H1 (cell line): ENCODE measurements around the gene BEAN1. TPM values are rescaled to one million over a fixed set of nuclear protein-coding genes. Genes with fewer than 3 reads are reported as not detected.
A peak's percentile ranks its signal among the peaks of the same experiment; 100 is the strongest.

Experiments
- CTCF ChIA-PET: fragments of 300-600 bp; sonication (Branson Sonifier 250); formaldehyde crosslinking; loops from one replicate; lab custom pipeline; 2021; ENCODE audit not compliant: partially characterized antibody; lab: Charles Lee
- POLR2A ChIA-PET: fragments of 300-600 bp; sonication (Branson Sonifier 250); formaldehyde crosslinking; loops from one replicate; lab custom pipeline; 2021; ENCODE audit warnings: inconsistent platforms; ENCODE audit not compliant: partially characterized antibody; lab: Charles Lee
- DNase-seq, 2 experiments: peaks; one replicate each; pipeline versions ENCODE4 v3.0.0 to v3.0.0-alpha.2; 2010 to 2022; ENCODE audit warnings: low spot score in 2 of 2, low read depth in 1 of 2, mixed read lengths in 1 of 2
- FAIRE-seq: peaks from 2 replicates; lab custom pipeline; 2011; peaks lifted over from hg19 to GRCh38; lab: Jason Lieb, UNC
- H2AFZ ChIP-seq: 2 replicates; pipeline ENCODE4 v1.8.1; 2012; ENCODE audit warnings: low read length, inconsistent platforms
- H2AK5ac ChIP-seq: 2 replicates; pipeline ENCODE4 v1.6.1; 2013; ENCODE audit warnings: low read depth, low read length
- H2BK120ac ChIP-seq: replicated peaks from 2 replicates; pipeline ENCODE3; 2013; ENCODE audit warnings: low read depth, low read length, inconsistent platforms
- H2BK12ac ChIP-seq: 2 replicates; pipeline ENCODE4 v1.6.1; 2013; ENCODE audit warnings: low read depth, low read length
- H2BK15ac ChIP-seq: 2 replicates; pipeline ENCODE4 v1.6.1; 2013; ENCODE audit warnings: low read length
- H2BK20ac ChIP-seq: 2 replicates; pipeline ENCODE4 v1.6.1; 2013; ENCODE audit warnings: low read length
- H2BK5ac ChIP-seq: 2 replicates; pipeline ENCODE4 v1.6.1; 2013; ENCODE audit warnings: low read depth, low read length
- H3K14ac ChIP-seq: 2 replicates; pipeline ENCODE4 v1.6.1; 2013; ENCODE audit warnings: inconsistent platforms; ENCODE audit not compliant: insufficient read length
- H3K18ac ChIP-seq: 2 replicates; pipeline ENCODE4 v1.6.1; 2013; ENCODE audit warnings: low read length; ENCODE audit errors: extremely low read depth
- H3K23ac ChIP-seq: 2 replicates; pipeline ENCODE4 v1.6.1; 2013; ENCODE audit warnings: inconsistent platforms; ENCODE audit not compliant: insufficient read length
- H3K23me2 ChIP-seq: 2 replicates; pipeline ENCODE4 v1.6.1; 2013; ENCODE audit warnings: low read depth, low read length
- H3K27ac ChIP-seq: 2 replicates; pipeline ENCODE4 v1.6.1; 2011; ENCODE audit warnings: low read depth, low read length, inconsistent platforms
- H3K27me3 ChIP-seq, 4 experiments: replicated peaks in 1 of 4; 1 replicate in 1 of 4; 2 replicates in 3 of 4; pipeline versions ENCODE4 v1.6.1 to v1.8.1; 2011 to 2013; ENCODE audit warnings: low read length in 3 of 4, mild to moderate bottlenecking in 3 of 4, inconsistent platforms in 2 of 4, mixed read lengths in 2 of 4, moderate library complexity in 1 of 4; ENCODE audit not compliant: control insufficient read depth in 3 of 4, insufficient read depth in 3 of 4; ENCODE audit errors: extremely low read depth in 1 of 4
- H3K36me3 ChIP-seq, 4 experiments: 2 replicates each; pipeline versions ENCODE4 v1.6.1 to v1.8.1; 2011 to 2013; ENCODE audit warnings: mild to moderate bottlenecking in 4 of 4, low read length in 3 of 4, moderate library complexity in 2 of 4, control low read depth in 1 of 4, inconsistent platforms in 1 of 4; ENCODE audit not compliant: insufficient read depth in 4 of 4, control insufficient read depth in 2 of 4
- H3K4ac ChIP-seq: replicated peaks from 2 replicates; pipeline ENCODE3; 2013; ENCODE audit warnings: low read length, low read depth, mixed read lengths, inconsistent platforms; ENCODE audit not compliant: insufficient read length
- H3K4me1 ChIP-seq, 4 experiments: replicated peaks in 1 of 4; 1 replicate in 1 of 4; 2 replicates in 3 of 4; pipeline versions ENCODE4 v1.6.1 to v1.8.1; 2011 to 2013; ENCODE audit warnings: low read length in 3 of 4, inconsistent platforms in 2 of 4, mixed read lengths in 1 of 4; ENCODE audit not compliant: insufficient read depth in 4 of 4, control insufficient read depth in 3 of 4
- H3K4me2 ChIP-seq, 2 experiments: 2 replicates each; pipeline versions ENCODE4 v1.6.1 to v1.8.1; 2011 to 2013; ENCODE audit warnings: low read depth in 2 of 2, low read length in 2 of 2, control low read depth in 1 of 2, inconsistent platforms in 1 of 2, mild to moderate bottlenecking in 1 of 2; ENCODE audit not compliant: insufficient read depth in 1 of 2
- H3K4me3 ChIP-seq, 4 experiments: fragments of 200-600, 300-600 bp in 1 of 4; sonication (generic), shearing (Covaris generic), sonication (Bioruptor Twin) in 1 of 4; 2 replicates each; pipeline versions ENCODE4 v1.5.1 to v1.8.1; 2011 to 2016; ENCODE audit warnings: low read length in 4 of 4, low read depth in 3 of 4, control low read depth in 2 of 4, inconsistent platforms in 2 of 4, mild to moderate bottlenecking in 2 of 4, mixed read lengths in 1 of 4, moderate library complexity in 1 of 4; ENCODE audit not compliant: insufficient read depth in 2 of 4; ENCODE audit errors: extremely low read depth in 1 of 4
- H3K56ac ChIP-seq: replicated peaks from 2 replicates; pipeline ENCODE3; 2013; ENCODE audit warnings: low read depth, mild to moderate bottlenecking, mixed read lengths, low read length, inconsistent platforms; ENCODE audit not compliant: insufficient read length
- H3K79me1 ChIP-seq: 2 replicates; pipeline ENCODE4 v1.6.1; 2013; ENCODE audit warnings: low read depth, low read length, control low read depth
- H3K79me2 ChIP-seq, 2 experiments: 2 replicates each; pipeline versions ENCODE4 v1.6.1 to v1.8.1; 2012 to 2013; ENCODE audit warnings: low read length in 2 of 2, mild to moderate bottlenecking in 2 of 2, inconsistent platforms in 1 of 2; ENCODE audit not compliant: insufficient read depth in 2 of 2, control insufficient read depth in 1 of 2
- H3K9ac ChIP-seq, 4 experiments: replicated peaks in 1 of 4; 1 replicate in 1 of 4; 2 replicates in 3 of 4; pipeline versions ENCODE4 v1.6.1 to v1.8.1; 2011 to 2013; ENCODE audit warnings: low read depth in 3 of 4, low read length in 3 of 4, control low read depth in 2 of 4, mild to moderate bottlenecking in 2 of 4, moderate library complexity in 2 of 4, inconsistent platforms in 1 of 4; ENCODE audit errors: extremely low read depth in 1 of 4
- H3K9me3 ChIP-seq, 2 experiments: 2 replicates each; pipeline versions ENCODE4 v1.6.1 to v1.8.1; 2012 to 2013; ENCODE audit warnings: mild to moderate bottlenecking in 2 of 2, moderate library complexity in 2 of 2, control low read depth in 1 of 2, inconsistent platforms in 1 of 2, low read depth in 1 of 2, low read length in 1 of 2, mixed read lengths in 1 of 2; ENCODE audit not compliant: insufficient read depth in 2 of 2
- H4K20me1 ChIP-seq, 2 experiments: replicated peaks in 1 of 2; 2 replicates each; pipeline versions ENCODE3 to v1.8.1; 2011 to 2013; ENCODE audit warnings: inconsistent platforms in 2 of 2, low read length in 2 of 2, mild to moderate bottlenecking in 1 of 2; ENCODE audit not compliant: insufficient read depth in 2 of 2, control insufficient read depth in 1 of 2
- H4K5ac ChIP-seq: 2 replicates; pipeline ENCODE4 v1.6.1; 2013; ENCODE audit warnings: low read length, low read depth, mixed read lengths, inconsistent platforms; ENCODE audit not compliant: insufficient read length
- H4K8ac ChIP-seq: 2 replicates; pipeline ENCODE4 v1.8.0; 2013; ENCODE audit warnings: mild to moderate bottlenecking, moderate library complexity, low read length, inconsistent platforms; ENCODE audit not compliant: insufficient read depth; ENCODE audit errors: extremely low read depth
- H4K91ac ChIP-seq: replicated peaks from 2 replicates; pipeline ENCODE3; 2013; ENCODE audit warnings: low read length, mixed read lengths, inconsistent platforms; ENCODE audit not compliant: insufficient read length
- CEBPB ChIP-seq: IDR thresholded peaks from 2 replicates; pipeline ENCODE4 v1.6.1; 2012; ENCODE audit warnings: low read depth, low read length
- EZH2 ChIP-seq: fragments of 200-600 bp; sonication (generic); IDR thresholded peaks from 2 replicates; pipeline ENCODE4 v1.7.1; 2012; ENCODE audit warnings: low read depth, mild to moderate bottlenecking, moderate library complexity, low read length, inconsistent platforms; ENCODE audit not compliant: severe bottlenecking
- KDM1A ChIP-seq: fragments of 200-600, 300-600 bp; sonication (generic); IDR thresholded peaks from 2 replicates; pipeline ENCODE4 v1.7.1; 2016; ENCODE audit warnings: mild to moderate bottlenecking, low read length, borderline replicate concordance
- KDM4A ChIP-seq: IDR thresholded peaks from one replicate; pipeline ENCODE4 v1.7.1; 2012; ENCODE audit warnings: low read depth, mild to moderate bottlenecking, moderate library complexity, low read length, inconsistent platforms; ENCODE audit not compliant: severe bottlenecking
- MAFK ChIP-seq: IDR thresholded peaks from 2 replicates; pipeline ENCODE4 v1.6.1; 2012; ENCODE audit warnings: low read depth, mild to moderate bottlenecking, improper control_type of control experiment, low read length
- MAX ChIP-seq: IDR thresholded peaks from 2 replicates; pipeline ENCODE4 v1.6.1; 2012; ENCODE audit warnings: inconsistent platforms
- SIX5 ChIP-seq: IDR thresholded peaks from 2 replicates; pipeline ENCODE4 v1.6.1; 2011; ENCODE audit warnings: mild to moderate bottlenecking, low read depth, low read length
- SP2 ChIP-seq: IDR thresholded peaks from 2 replicates; pipeline ENCODE4 v1.6.1; 2012; ENCODE audit warnings: mild to moderate bottlenecking, low read length, inconsistent platforms
- SUZ12 ChIP-seq: fragments of 200-600 bp; sonication (generic); IDR thresholded peaks from 2 replicates; pipeline ENCODE4 v1.6.1; 2012; ENCODE audit warnings: mild to moderate bottlenecking, inconsistent platforms, low read length, moderate library complexity, mixed read lengths
- TAF7 ChIP-seq: optimal IDR thresholded peaks from 2 replicates; pipeline ENCODE3; 2011; ENCODE audit warnings: low read depth, mild to moderate bottlenecking, inconsistent platforms, low read length, moderate library complexity, borderline replicate concordance
- ZNF274 ChIP-seq: IDR thresholded peaks from 2 replicates; pipeline ENCODE4 v1.7.0; 2012; ENCODE audit warnings: low read length, borderline replicate concordance; ENCODE audit errors: extremely low read depth
- WGBS, 2 experiments: shearing (Covaris generic) in 1 of 2; methylation state at CpG; one replicate each; pipeline versions ENCODE4 v1.1.6 to v1.1.7; 2013 to 2015; ENCODE audit warnings: low lambda C conversion rate in 2 of 2, mixed read lengths in 2 of 2, inconsistent platforms in 1 of 2, low coverage in 1 of 2, missing lambda C conversion rate in 1 of 2; ENCODE audit not compliant: insufficient replicate concordance in 2 of 2, insufficient coverage in 1 of 2, insufficient read length in 1 of 2; ENCODE audit errors: extremely low coverage in 1 of 2, missing lambda C conversion rate in 1 of 2; 5-methylcytosine and 5-hydroxymethylcytosine counted together
- polyA plus RNA-seq, 7 experiments: library from polyadenylated mRNA; depleted of rRNA in 3 of 7; stranded (reverse) in 5 of 7; unstranded in 2 of 7; fragments of >200 nt in 5 of 7; fragments of 200-250 nt in 2 of 7; gene quantifications; 1 replicate in 5 of 7; 2 replicates in 1 of 7; 4 replicates in 1 of 7; pipeline versions ENCODE4 v1.2.1 to v1.2.3, GENCODE V29; 2011 to 2013; ENCODE audit warnings: missing spikeins in 2 of 7, mixed read lengths in 2 of 7
- total RNA-seq: library from RNA; stranded (reverse); fragmentation: NEBNext Ultra II Directional; extraction: Animal tissue kit (Norgen Biotek cat#: 25700); gene quantifications from 2 replicates; pipeline ENCODE4 v1.2.1, GENCODE V29; 2021

BEAN1 gene
- total and polyA plus RNA-seq, 2 of the 8 experiments (the other 6 are each of a cell fraction or from before 2014, with no cell fraction given), result 0.08 TPM; not detected in 1

- no peak overlapping the region for H4K5ac ChIP-seq
- WGBS, 2 experiments, result 8% methylated on average over 26 of the region's 40 CpGs; no CpG with 5 or more reads in 1 of the 2 experiments
- H3K4me3 ChIP-seq, result peak overlapping the region; percentile 24 to 65 (median 40)
- H3K36me3 ChIP-seq, result no peaks in the 10 kb centered on the region
- H3K9ac ChIP-seq, result no peak overlapping the region
- no peak overlapping the region for H2BK5ac ChIP-seq
- 0 out of 2 replicates have a peak overlapping the region, but pooled peaks have one; percentile 10 for H3K18ac ChIP-seq
- H3K4ac ChIP-seq, result no peak overlapping the region
- H3K23ac ChIP-seq, result no peak overlapping the region
- H3K79me1 ChIP-seq, result no peaks in the 10 kb centered on the region
- no peak overlapping the region for H4K91ac ChIP-seq
- H4K8ac ChIP-seq, result no peak overlapping the region; the same call in 1 of the 2 replicates
- H3K79me2 ChIP-seq, result no peaks in the 10 kb centered on the region
- peaks cover 0 to 29% (median 21%) of the 10 kb centered on the region in 4 experiments; a peak in 6 of 7 replicates for H3K4me1 ChIP-seq
- H3K27ac ChIP-seq, result no peak overlapping the region
- peaks cover 4 to 11% of the 10 kb centered on the region in 2 experiments for H4K20me1 ChIP-seq
- peak in 1 of 2 experiments; percentile 73 for DNase-seq
- peaks cover 49 to 72% (median 59%) of the 10 kb centered on the region in 4 experiments for H3K27me3 ChIP-seq
- FAIRE-seq, result no peak
- peak overlapping the region; percentile 67 to 86 for H3K4me2 ChIP-seq
- peak overlapping the region; percentile 1; the same call in 1 of the 2 replicates for H2AFZ ChIP-seq
- H2BK120ac ChIP-seq, result no peak overlapping the region
- H2AK5ac ChIP-seq, result no peak overlapping the region
- no peaks in the 10 kb centered on the region for H3K9me3 ChIP-seq
- no peak overlapping the region for H3K56ac ChIP-seq
- no peak overlapping the region for H2BK20ac ChIP-seq
- H2BK12ac ChIP-seq, result no peak overlapping the region
- POLR2A ChIA-PET, result interaction anchor here (1.2 to 1.6 kb wide), 2 partner anchors 16 to 176 kb away, joined by 3 to 4 read pairs; no protein-coding TSS in a partner anchor
- CTCF ChIA-PET, result interaction anchor here (0.8 to 4.3 kb wide), 7 partner anchors 16 to 161 kb away, joined by 3 to 36 read pairs (median 6); no protein-coding TSS in a partner anchor
- peaks cover 11% of the 10 kb centered on the region for H3K23me2 ChIP-seq
- H2BK15ac ChIP-seq, result no peak overlapping the region
- no peak overlapping the region for H3K14ac ChIP-seq
- TF ChIP-seq SP2, result no peak
- no peak for TF ChIP-seq SIX5
- peak; percentile 93 for TF ChIP-seq SUZ12
- peak; percentile 37; the same call in 1 of the 2 replicates for TF ChIP-seq KDM1A
- no peak for TF ChIP-seq MAFK
- peak; percentile 22 for TF ChIP-seq KDM4A
- TF ChIP-seq ZNF274, result no peak
- peak; percentile 94 for TF ChIP-seq EZH2
- 0 out of 2 replicates have a peak, but pooled peaks have one; percentile 7 for TF ChIP-seq MAX
- TF ChIP-seq CEBPB, result no peak
- no peak for TF ChIP-seq TAF7
Measured at GRCh38 chr16:66427871-66428681, 981 bp downstream of the BEAN1 start.
